ENCODE measurements around the gene MTMR10. TPM values are rescaled to one million over a fixed set of nuclear protein-coding genes. Genes with fewer than 3 reads are reported as not detected.

MTMR10 gene
- total RNA-seq, 2 experiments from 2014 or later: 10.1 to 17.6 TPM

GRCh38 chr15:30927148-30927761 lies 64.2 kb downstream of the MTMR10 start:
- H3K4me3 Mint-ChIP-seq: no peak overlapping the region
- H3K36me3 Mint-ChIP-seq (ENCODE audit: low read depth): peaks cover 40% of the 10 kb centered on the region
- H3K27ac Mint-ChIP-seq: no peak overlapping the region
- ChIA-PET CTCF (no interaction called here), POLR2A (no interaction called here)
- ATAC-seq (no peak), DNase-seq (no peak)
- intact Hi-C loops (cut with DNase I, micrococcal nuclease): loop anchor here in 1 of 2 experiments (10.0 kb wide), 1 partner anchor 198 kb away; no protein-coding TSS in a partner anchor
- H3K4me1 Mint-ChIP-seq: peaks cover under 1% of the 10 kb centered on the region
- no peaks in the 10 kb centered on the region for H3K9me3 Mint-ChIP-seq (ENCODE audit: low read depth)
- H3K27me3 Mint-ChIP-seq: no peaks in the 10 kb centered on the region

- ChIA-PET CTCF (no interaction called here), POLR2A (no interaction called here)
- H3K9me3 Mint-ChIP-seq (ENCODE audit: low read depth): no peaks in the 10 kb centered on the region
- no peaks in the 10 kb centered on the region for H3K4me1 Mint-ChIP-seq
- DNase-seq (no peak), ATAC-seq (no peak)
- no peaks in the 10 kb centered on the region for H3K27me3 Mint-ChIP-seq
- H3K27ac Mint-ChIP-seq: no peak overlapping the region
- no peak overlapping the region for H3K4me3 Mint-ChIP-seq
- H3K36me3 Mint-ChIP-seq (ENCODE audit: low read depth): peaks cover 39% of the 10 kb centered on the region
- intact Hi-C loops (cut with DNase I, micrococcal nuclease): loop anchor here in 1 of 2 experiments (10.0 kb wide), 1 partner anchor 199 kb away; no protein-coding TSS in a partner anchor
These were observed 65.3 kb downstream of the MTMR10 start for GRCh38 chr15:30926161-30926560.

- Mint-ChIP-seq H3K4me1 (no peaks in the 10 kb centered on the region), H3K27ac (no peak overlapping the region), H3K4me3 (no peak overlapping the region), H3K9me3 (ENCODE audit: low read depth) (no peaks in the 10 kb centered on the region), H3K36me3 (ENCODE audit: low read depth) (peaks cover 34% of the 10 kb centered on the region), H3K27me3 (no peaks in the 10 kb centered on the region)
- ChIA-PET CTCF (no interaction called here), POLR2A (no interaction called here)
- intact Hi-C loops (cut with DNase I, micrococcal nuclease): loop anchor here in 1 of 2 experiments (10.0 kb wide), 1 partner anchor 199 kb away; no protein-coding TSS in a partner anchor
- ATAC-seq (no peak), DNase-seq (no peak)
These were observed 65.7 kb downstream of the MTMR10 start for GRCh38 chr15:30925686-30926085.

- H3K27me3 Mint-ChIP-seq: no peaks in the 10 kb centered on the region
- H3K9me3 Mint-ChIP-seq (ENCODE audit: low read depth): no peaks in the 10 kb centered on the region
- ChIA-PET CTCF (no interaction called here), POLR2A (no interaction called here)
- no peak overlapping the region for H3K27ac Mint-ChIP-seq
- H3K4me1 Mint-ChIP-seq: no peaks in the 10 kb centered on the region
- H3K4me3 Mint-ChIP-seq: no peak overlapping the region
- H3K36me3 Mint-ChIP-seq (ENCODE audit: low read depth): peaks cover 29% of the 10 kb centered on the region
- intact Hi-C loops (cut with DNase I, micrococcal nuclease): loop anchor here in 1 of 2 experiments (10.0 kb wide), 1 partner anchor 200 kb away; no protein-coding TSS in a partner anchor
- no peak for DNase-seq
- ATAC-seq: no peak
These were observed 67.1 kb downstream of the MTMR10 start for GRCh38 chr15:30924353-30924752.

GRCh38 chr15:30923429-30923828 lies 68.0 kb downstream of the MTMR10 start:
- POLR2A ChIA-PET: interaction anchor here (0.6 kb wide), 1 partner anchor 23 kb away, joined by 3 read pairs; no protein-coding TSS in a partner anchor
- peaks cover 26% of the 10 kb centered on the region for H3K36me3 Mint-ChIP-seq (ENCODE audit: low read depth)
- intact Hi-C loops (cut with DNase I, micrococcal nuclease): loop anchor here in 1 of 2 experiments (10.0 kb wide), 1 partner anchor 201 kb away; no protein-coding TSS in a partner anchor
- DNase-seq (no peak), ATAC-seq (no peak)
- H3K27me3 Mint-ChIP-seq: no peaks in the 10 kb centered on the region
- H3K27ac Mint-ChIP-seq: no peak overlapping the region
- CTCF ChIA-PET: no interaction called here
- no peak overlapping the region for H3K4me3 Mint-ChIP-seq
- no peaks in the 10 kb centered on the region for H3K4me1 Mint-ChIP-seq
- H3K9me3 Mint-ChIP-seq (ENCODE audit: low read depth): no peaks in the 10 kb centered on the region

- no peaks in the 10 kb centered on the region for H3K9me3 Mint-ChIP-seq (ENCODE audit: low read depth)
- no peaks in the 10 kb centered on the region for H3K4me1 Mint-ChIP-seq
- DNase-seq (no peak), ATAC-seq (no peak)
- peaks cover 27% of the 10 kb centered on the region for H3K36me3 Mint-ChIP-seq (ENCODE audit: low read depth)
- ChIA-PET CTCF (no interaction called here), POLR2A (no interaction called here)
- no peak overlapping the region for H3K27ac Mint-ChIP-seq
- H3K27me3 Mint-ChIP-seq: no peaks in the 10 kb centered on the region
- intact Hi-C loops (cut with DNase I, micrococcal nuclease): loop anchor here in 1 of 2 experiments (10.0 kb wide), 1 partner anchor 202 kb away; no protein-coding TSS in a partner anchor
- no peak overlapping the region for H3K4me3 Mint-ChIP-seq
These were observed 68.7 kb downstream of the MTMR10 start for GRCh38 chr15:30922480-30923311.

- ChIA-PET POLR2A (no interaction called here), CTCF (no interaction called here)
- H3K4me3 Mint-ChIP-seq: no peak overlapping the region
- H3K27me3 Mint-ChIP-seq: no peaks in the 10 kb centered on the region
- H3K36me3 Mint-ChIP-seq (ENCODE audit: low read depth): peaks cover 27% of the 10 kb centered on the region
- DNase-seq: no peak
- no peaks in the 10 kb centered on the region for H3K4me1 Mint-ChIP-seq
- intact Hi-C loops (cut with DNase I, micrococcal nuclease): loop anchor here in 1 of 2 experiments (10.0 kb wide), 1 partner anchor 203 kb away; no protein-coding TSS in a partner anchor
- H3K9me3 Mint-ChIP-seq (ENCODE audit: low read depth): no peaks in the 10 kb centered on the region
- H3K27ac Mint-ChIP-seq: no peak overlapping the region
- no peak for ATAC-seq
These were observed 69.5 kb downstream of the MTMR10 start for GRCh38 chr15:30921781-30922479.

GRCh38 chr15:30921106-30921505 lies 70.3 kb downstream of the MTMR10 start:
- no peaks in the 10 kb centered on the region for H3K27me3 Mint-ChIP-seq
- no peak overlapping the region for H3K27ac Mint-ChIP-seq
- peaks cover 26% of the 10 kb centered on the region for H3K36me3 Mint-ChIP-seq (ENCODE audit: low read depth)
- DNase-seq (no peak), ATAC-seq (no peak)
- intact Hi-C loops (cut with DNase I, micrococcal nuclease): loop anchor here in 1 of 2 experiments (10.0 kb wide), 1 partner anchor 204 kb away; no protein-coding TSS in a partner anchor
- ChIA-PET POLR2A (no interaction called here), CTCF (no interaction called here)
- no peaks in the 10 kb centered on the region for H3K9me3 Mint-ChIP-seq (ENCODE audit: low read depth)
- H3K4me1 Mint-ChIP-seq: no peaks in the 10 kb centered on the region
- no peak overlapping the region for H3K4me3 Mint-ChIP-seq

- ATAC-seq (no peak), DNase-seq (no peak)
- CTCF ChIA-PET: no interaction called here
- Mint-ChIP-seq H3K9me3 (ENCODE audit: low read depth) (no peaks in the 10 kb centered on the region), H3K4me3 (no peak overlapping the region), H3K27ac (no peak overlapping the region), H3K4me1 (peaks cover 1% of the 10 kb centered on the region), H3K27me3 (no peaks in the 10 kb centered on the region), H3K36me3 (ENCODE audit: low read depth) (peaks cover 32% of the 10 kb centered on the region)
- POLR2A ChIA-PET: no interaction called here
- intact Hi-C loops (cut with DNase I, micrococcal nuclease): loop anchor here in 1 of 2 experiments (10.0 kb wide), 1 partner anchor 205 kb away; no protein-coding TSS in a partner anchor
These were observed 71.4 kb downstream of the MTMR10 start for GRCh38 chr15:30919877-30920550.

GRCh38 chr15:30918366-30918765 lies 73.1 kb downstream of the MTMR10 start:
- no peak overlapping the region for H3K4me3 Mint-ChIP-seq
- CTCF ChIA-PET: interaction anchor here (1.5 to 1.9 kb wide), 2 partner anchors 14 to 59 kb away, joined by 4 to 6 read pairs; no protein-coding TSS in a partner anchor
- ATAC-seq: no peak

GRCh38 chr15:30917675-30918074 lies 73.8 kb downstream of the MTMR10 start:
- ChIA-PET CTCF (interaction anchor here (1.5 to 1.9 kb wide), 2 partner anchors 14 to 59 kb away, joined by 4 to 6 read pairs; no protein-coding TSS in a partner anchor), POLR2A (no interaction called here)
- Mint-ChIP-seq H3K27ac (no peak overlapping the region), H3K4me1 (peaks cover 3% of the 10 kb centered on the region), H3K9me3 (ENCODE audit: low read depth) (no peaks in the 10 kb centered on the region), H3K27me3 (no peaks in the 10 kb centered on the region), H3K4me3 (no peak overlapping the region), H3K36me3 (ENCODE audit: low read depth) (peaks cover 40% of the 10 kb centered on the region)
- ATAC-seq (no peak), DNase-seq (no peak)
- intact Hi-C loops (cut with DNase I, micrococcal nuclease): no loop called here

More at GRCh38 chr15:30918366-30918765, 73.1 kb downstream of the MTMR10 start:
- no peaks in the 10 kb centered on the region for H3K27me3 Mint-ChIP-seq
- no peak overlapping the region for H3K27ac Mint-ChIP-seq
- intact Hi-C loops (cut with DNase I, micrococcal nuclease): no loop called here
- no peaks in the 10 kb centered on the region for H3K9me3 Mint-ChIP-seq (ENCODE audit: low read depth)
- peaks cover 3% of the 10 kb centered on the region for H3K4me1 Mint-ChIP-seq
- DNase-seq: no peak
- H3K36me3 Mint-ChIP-seq (ENCODE audit: low read depth): peaks cover 38% of the 10 kb centered on the region
- POLR2A ChIA-PET: no interaction called here

Data from activated CD4-positive, alpha-beta T cell treated with anti-CD3 and anti-CD28 coated beads for 36 hours (primary cell).